ENCODE measurements around the gene SRPK2. TPM values are rescaled to one million over a fixed set of nuclear protein-coding genes. Genes with fewer than 3 reads are reported as not detected.

Gene SRPK2
- polyA plus RNA-seq, 1 donor from 2014 or later: 118 TPM

GRCh38 chr7:105279688-105280007 lies 109.1 kb downstream of the SRPK2 start:
- Histone ChIP-seq H3F3A (ENCODE audit: insufficient read depth, low read length, poor library complexity, severe bottlenecking) (no peaks in the 10 kb centered on the region), H3K9ac (ENCODE audit: low read length) (no peak overlapping the region), H3K4me3 (ENCODE audit: low read length) (no peak overlapping the region), H4K20me1 (ENCODE audit: insufficient read depth) (no peaks in the 10 kb centered on the region), H3K27me3 (ENCODE audit: insufficient read depth, low read depth, low read length) (no peaks in the 10 kb centered on the region), H2AFZ (ENCODE audit: low read depth, low read length) (no peak overlapping the region), H3K4me2 (ENCODE audit: low read length) (no peak overlapping the region), H3K9me2 (ENCODE audit: insufficient read depth, low read length) (no peaks in the 10 kb centered on the region), H3K27ac (ENCODE audit: low read length) (no peak overlapping the region), H3K9me3 (ENCODE audit: low read length) (no peaks in the 10 kb centered on the region), H3K79me2 (replicated peaks; ENCODE audit: insufficient read depth, low read length) (no peaks in the 10 kb centered on the region), H3K36me3 (ENCODE audit: insufficient read depth, low read length) (no peaks in the 10 kb centered on the region)
- no peak for TF ChIP-seq MXI1 (conservative IDR thresholded peaks at IDR 0.05; ENCODE audit: poor library complexity, severe bottlenecking)
- no peak for TF ChIP-seq CTCF (IDR thresholded peaks at IDR 0.05; ENCODE audit: poor library complexity, severe bottlenecking)
- no peak for TF ChIP-seq REST (IDR thresholded peaks at IDR 0.05; ENCODE audit: borderline replicate concordance)
- TF ChIP-seq EZH2 (IDR thresholded peaks at IDR 0.05; ENCODE audit: borderline replicate concordance, insufficient read depth, low read length, poor library complexity, severe bottlenecking): no peak
- no peak for TF ChIP-seq RAD21 (conservative IDR thresholded peaks at IDR 0.05)
- TF ChIP-seq EP300 (conservative IDR thresholded peaks at IDR 0.05; ENCODE audit: poor library complexity, severe bottlenecking): no peak
- TF ChIP-seq TAF1 (IDR thresholded peaks at IDR 0.05; ENCODE audit: low read depth): no peak
- TF ChIP-seq POLR2AphosphoS5 (IDR thresholded peaks at IDR 0.05): no peak
- TF ChIP-seq SMC3 (conservative IDR thresholded peaks at IDR 0.05; ENCODE audit: poor library complexity): no peak

GRCh38 chr7:105278973-105279687 lies 109.6 kb downstream of the SRPK2 start:
- Histone ChIP-seq H3K4me3 (ENCODE audit: low read length) (no peak overlapping the region), H3K9ac (ENCODE audit: low read length) (no peak overlapping the region)

More at GRCh38 chr7:105278973-105279687, 109.6 kb downstream of the SRPK2 start:
- Histone ChIP-seq H3K36me3 (ENCODE audit: insufficient read depth, low read length) (no peaks in the 10 kb centered on the region), H3F3A (ENCODE audit: insufficient read depth, low read length, poor library complexity, severe bottlenecking) (no peaks in the 10 kb centered on the region), H3K9me2 (ENCODE audit: insufficient read depth, low read length) (no peaks in the 10 kb centered on the region), H4K20me1 (ENCODE audit: insufficient read depth) (no peaks in the 10 kb centered on the region), H3K27me3 (ENCODE audit: insufficient read depth, low read depth, low read length) (no peaks in the 10 kb centered on the region), H3K79me2 (replicated peaks; ENCODE audit: insufficient read depth, low read length) (no peaks in the 10 kb centered on the region), H2AFZ (ENCODE audit: low read depth, low read length) (no peak overlapping the region), H3K27ac (ENCODE audit: low read length) (no peak overlapping the region), H3K4me2 (ENCODE audit: low read length) (no peak overlapping the region), H3K9me3 (ENCODE audit: low read length) (no peaks in the 10 kb centered on the region)
- TF ChIP-seq CTCF (IDR thresholded peaks at IDR 0.05; ENCODE audit: poor library complexity, severe bottlenecking) (no peak), RAD21 (conservative IDR thresholded peaks at IDR 0.05) (no peak), POLR2AphosphoS5 (IDR thresholded peaks at IDR 0.05) (no peak), SMC3 (conservative IDR thresholded peaks at IDR 0.05; ENCODE audit: poor library complexity) (no peak), EP300 (conservative IDR thresholded peaks at IDR 0.05; ENCODE audit: poor library complexity, severe bottlenecking) (no peak), MXI1 (conservative IDR thresholded peaks at IDR 0.05; ENCODE audit: poor library complexity, severe bottlenecking) (no peak), REST (IDR thresholded peaks at IDR 0.05; ENCODE audit: borderline replicate concordance) (no peak), TAF1 (IDR thresholded peaks at IDR 0.05; ENCODE audit: low read depth) (no peak), EZH2 (IDR thresholded peaks at IDR 0.05; ENCODE audit: borderline replicate concordance, insufficient read depth, low read length, poor library complexity, severe bottlenecking) (no peak)

All from neural cell (in vitro differentiated cells).